ENCODE results near the gene TCEAL8. TPM values are rescaled to one million over a fixed set of nuclear protein-coding genes. Genes with fewer than 3 reads are reported as not detected.

TCEAL8 gene, protein sequence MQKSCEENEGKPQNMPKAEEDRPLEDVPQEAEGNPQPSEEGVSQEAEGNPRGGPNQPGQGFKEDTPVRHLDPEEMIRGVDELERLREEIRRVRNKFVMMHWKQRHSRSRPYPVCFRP
- 152 and 168 TPM in 2 replicates for total RNA-seq

GRCh38 chrX:103254921-103255493 lies at the start of gene TCEAL8:
TCEAL8 (minus strand) TSS chrX:103255155; CDS start chrX:103253979, 1,176 bp downstream.

GRCh38 chrX:103276581-103277002 lies 21.6 kb upstream of the TCEAL8 start, which contains the start of gene TCEAL5:
TCEAL5 (minus strand) TSS chrX:103276750; CDS start chrX:103274563, 2,187 bp downstream.

DNA sequence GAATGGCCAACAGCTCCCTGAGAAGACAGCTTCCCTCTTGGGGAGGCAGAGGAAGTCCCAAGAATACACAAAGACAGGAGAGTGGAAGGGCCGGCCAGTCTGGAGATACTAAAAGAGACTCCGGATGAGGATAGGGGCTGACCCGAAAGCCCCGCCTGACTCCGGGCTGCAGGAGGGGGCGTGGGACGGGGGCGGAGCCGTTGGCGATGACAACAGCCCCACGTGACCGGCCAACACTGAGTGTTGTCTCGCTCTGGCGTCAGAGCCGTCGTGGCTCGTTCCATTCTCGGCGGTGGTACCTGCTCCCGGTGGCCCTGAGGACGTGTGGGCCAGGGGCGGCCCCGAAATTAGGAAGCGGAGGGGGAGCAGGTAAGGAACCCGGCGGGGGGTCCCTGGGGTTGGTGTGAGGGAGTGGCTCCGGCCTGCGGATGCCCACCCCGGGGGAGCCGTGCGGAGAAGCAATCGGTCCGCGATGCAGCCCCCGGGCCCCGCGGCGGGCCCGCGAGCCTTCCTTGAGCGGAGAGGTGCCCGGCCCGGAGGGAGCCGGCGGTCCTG lies 40.0 kb downstream of the TCEAL8 start, which contains the start of gene BEX4:
Gene BEX4 (plus strand): TSS at position 239 of the 555 bp plus-strand sequence. CDS start 1,046 bp downstream, outside the sequence.

Other genes with a start within 250 kb of the TCEAL8 start
- not detected in 2 replicates for gene BEX1, start 191.0 kb downstream of the TCEAL8 start, total RNA-seq
- 0.26 TPM in 1 of 2 replicates, not detected in the other for gene NXF3, start 162.0 kb downstream of the TCEAL8 start, total RNA-seq
- 25.6 and 31.1 TPM in 2 replicates for gene BEX4, start 40.0 kb downstream of the TCEAL8 start, total RNA-seq
- not detected in 2 replicates for gene TCEAL5, start 21.6 kb upstream of the TCEAL8 start, total RNA-seq
- 0.91 and 2.7 TPM in 2 replicates for gene BEX2, start 55.8 kb upstream of the TCEAL8 start, total RNA-seq
- 11.8 and 31.9 TPM in 2 replicates for gene TCEAL7, start 75.1 kb upstream of the TCEAL8 start, total RNA-seq
- gene TCEAL9, start 101.4 kb upstream of the TCEAL8 start, total RNA-seq: 166 and 184 TPM in 2 replicates
- gene BEX3, start 121.4 kb upstream of the TCEAL8 start, total RNA-seq: 181 and 207 TPM in 2 replicates

All from articular chondrocyte of knee joint (primary cell).